HepG2 (cell line): ENCODE data around the gene WDR93. TPM values are rescaled to one million over a fixed set of nuclear protein-coding genes. Genes with fewer than 3 reads are reported as not detected.

Experiments used
- AFF4 ChIP-seq: sonication (generic); formaldehyde crosslinking; IDR thresholded peaks from 2 replicates; pipeline ENCODE4 v1.4.0; 2020; ENCODE audit warnings: missing genetic modification reagents
- BRD4 ChIP-seq: sonication (generic); formaldehyde crosslinking; IDR thresholded peaks from 2 replicates; pipeline ENCODE4 v1.4.0; 2020; ENCODE audit warnings: missing genetic modification reagents
- FOXA3 ChIP-seq: IDR thresholded peaks from 2 replicates; pipeline ENCODE4 v1.6.1; 2016; ENCODE audit warnings: missing genetic modification reagents, missing compliant biosample characterization
- FOXO4 ChIP-seq: sonication (generic); formaldehyde crosslinking; conservative IDR thresholded peaks from 2 replicates; pipeline ENCODE4 v1.8.1; 2023; ENCODE audit warnings: missing genetic modification reagents
- ISX ChIP-seq: sonication (generic); formaldehyde crosslinking; conservative IDR thresholded peaks from 2 replicates; pipeline ENCODE4 v1.5.0; 2020; ENCODE audit warnings: missing genetic modification reagents
- KLF15 ChIP-seq: sonication (generic); formaldehyde crosslinking; IDR thresholded peaks from 2 replicates; pipeline ENCODE4 v1.8.1; 2023; ENCODE audit warnings: borderline replicate concordance, mild to moderate bottlenecking, inconsistent platforms, missing genetic modification reagents, mixed read lengths
- MIXL1 ChIP-seq: IDR thresholded peaks from 2 replicates; pipeline ENCODE4 v1.6.1; 2016
- NFE2 ChIP-seq: sonication (generic); formaldehyde crosslinking; IDR thresholded peaks from 2 replicates; pipeline ENCODE4 v1.4.0; 2020; ENCODE audit warnings: missing genetic modification reagents
- NR1H2 ChIP-seq: sonication (generic); formaldehyde crosslinking; IDR thresholded peaks from 2 replicates; pipeline ENCODE4 v1.8.1; 2022; ENCODE audit warnings: low read depth, missing genetic modification reagents, borderline replicate concordance
- RFX5 ChIP-seq: IDR thresholded peaks from 2 replicates; pipeline ENCODE4 v1.6.1; 2011; ENCODE audit warnings: low read depth, low read length, improper control_type of control experiment
- SCMH1 ChIP-seq: sonication (generic); formaldehyde crosslinking; IDR thresholded peaks from 2 replicates; pipeline ENCODE4 v1.9.0; 2021; ENCODE audit warnings: missing genetic modification reagents, mild to moderate bottlenecking, borderline replicate concordance
- TBX2 ChIP-seq: sonication (generic); formaldehyde crosslinking; IDR thresholded peaks from 2 replicates; pipeline ENCODE4 v1.5.0; 2020; ENCODE audit warnings: missing genetic modification reagents, mild to moderate bottlenecking, borderline replicate concordance
- WIZ ChIP-seq: sonication (generic); formaldehyde crosslinking; IDR thresholded peaks from 2 replicates; pipeline ENCODE4 v1.5.1; 2020; ENCODE audit warnings: mild to moderate bottlenecking, missing genetic modification reagents
- ZBTB33 ChIP-seq: sonication (generic); formaldehyde crosslinking; IDR thresholded peaks from 2 replicates; pipeline ENCODE4 v1.4.0; 2020; ENCODE audit warnings: missing genetic modification reagents
- ZNF280B ChIP-seq: sonication (generic); formaldehyde crosslinking; IDR thresholded peaks from 2 replicates; pipeline ENCODE4 v1.5.0; 2020; ENCODE audit warnings: missing genetic modification reagents, mild to moderate bottlenecking, borderline replicate concordance
- ZNF543 ChIP-seq: sonication (generic); formaldehyde crosslinking; IDR thresholded peaks from 2 replicates; pipeline ENCODE4 v1.4.0; 2020; ENCODE audit warnings: mild to moderate bottlenecking, missing genetic modification reagents
- ZNF773 ChIP-seq: sonication (generic); formaldehyde crosslinking; IDR thresholded peaks from 2 replicates; pipeline ENCODE4 v1.4.0; 2020; ENCODE audit warnings: missing genetic modification reagents, borderline replicate concordance
- ZSCAN21 ChIP-seq: sonication (generic); formaldehyde crosslinking; IDR thresholded peaks from 2 replicates; pipeline ENCODE4 v1.8.0; 2022; ENCODE audit warnings: mild to moderate bottlenecking, missing genetic modification reagents, moderate library complexity, borderline replicate concordance
- polyA plus RNA-seq, 8 experiments: library from polyadenylated mRNA; depleted of rRNA in 3 of 8; stranded (reverse) in 7 of 8; unstranded in 1 of 8; fragments of >200 nt; fragmentation: Illumina TruSeq in 4 of 8; extraction: Trizol in 4 of 8; gene quantifications; 2 replicates each; pipeline versions ENCODE4 v1.2.1 to v1.2.3, GENCODE V29; 2011 to 2016; ENCODE audit warnings: low read depth in 4 of 8, missing spikeins in 1 of 8, mixed read lengths in 1 of 8; ENCODE audit not compliant: insufficient read depth in 1 of 8
- total RNA-seq, 5 experiments: library from RNA; depleted of rRNA; stranded (reverse); fragments of >200 nt; fragmentation: Illumina TruSeq; extraction: Trizol; gene quantifications; 2 replicates each; pipeline ENCODE4 v1.2.3, GENCODE V29; 2016; ENCODE audit warnings: low read depth in 1 of 5
- TF ChIP-seq, protein P1 (sequence below): sonication (generic); formaldehyde crosslinking; IDR thresholded peaks from 2 replicates; pipeline ENCODE4 v1.5.0; 2020; ENCODE audit warnings: missing genetic modification reagents

WDR93 gene
- total and polyA plus RNA-seq, 2 of the 13 experiments (the other 11 are each of a cell fraction or from before 2014, with no cell fraction given) = 0.07 TPM; not detected in 1

GRCh38 chr15:89776274-89777072, 85.9 kb downstream of the WDR93 start, which contains the start of gene MESP2 (continued):
- TF ChIP-seq NR1H2 (CRISPR knock-in tag) (no peak), KLF15 (CRISPR knock-in tag) (no peak; the same call in 1 of the 2 replicates), ZBTB33 (CRISPR knock-in tag) (peak; percentile 34; the same call in 1 of the 2 replicates), BRD4 (CRISPR knock-in tag) (no peak), MIXL1 (CRISPR knock-in tag) (no peak), ISX (no peak), ZSCAN21 (CRISPR knock-in tag) (peak; percentile 79), NFE2 (no peak), ZNF543 (CRISPR knock-in tag) (peak; percentile 83; the same call in 1 of the 2 replicates), SCMH1 (CRISPR knock-in tag) (no peak), RFX5 (no peak), ZNF773 (CRISPR knock-in tag) (no peak), TBX2 (CRISPR knock-in tag) (peak; percentile 86; the same call in 1 of the 2 replicates), ZNF280B (peak; percentile 89; the same call in 1 of the 2 replicates), WIZ (0 out of 2 replicates have a peak, but pooled peaks have one; percentile 58), FOXA3 (CRISPR knock-in tag) (peak; percentile 26; the same call in 1 of the 2 replicates), FOXO4 (no peak), AFF4 (CRISPR knock-in tag) (no peak)
- TF ChIP-seq, protein P1, sequence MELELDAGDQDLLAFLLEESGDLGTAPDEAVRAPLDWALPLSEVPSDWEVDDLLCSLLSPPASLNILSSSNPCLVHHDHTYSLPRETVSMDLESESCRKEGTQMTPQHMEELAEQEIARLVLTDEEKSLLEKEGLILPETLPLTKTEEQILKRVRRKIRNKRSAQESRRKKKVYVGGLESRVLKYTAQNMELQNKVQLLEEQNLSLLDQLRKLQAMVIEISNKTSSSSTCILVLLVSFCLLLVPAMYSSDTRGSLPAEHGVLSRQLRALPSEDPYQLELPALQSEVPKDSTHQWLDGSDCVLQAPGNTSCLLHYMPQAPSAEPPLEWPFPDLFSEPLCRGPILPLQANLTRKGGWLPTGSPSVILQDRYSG = 0 out of 2 replicates have a peak, but pooled peaks have one; percentile 43
